Measurements from ENCODE around the gene LRRC8A.

- TF ChIP-seq CTCF (IDR thresholded peaks at IDR 0.05) (no peak), POLR2A (IDR thresholded peaks at IDR 0.05) (no peak)
These were observed 19.5 kb upstream of the LRRC8A start for GRCh38 chr9:128862401-128862851.

Measured in esophagus squamous epithelium (tissue), 4 donors.